ENCODE results near the gene FRMD4A. TPM values are rescaled to one million over a fixed set of nuclear protein-coding genes. Genes with fewer than 3 reads are reported as not detected.
A peak's percentile ranks its signal among the peaks of the same experiment; 100 is the strongest.

The FRMD4A gene
- polyA plus RNA-seq, 1 of the 3 experiments (the other 2 are of a cell fraction) = 37.7 TPM

DNA sequence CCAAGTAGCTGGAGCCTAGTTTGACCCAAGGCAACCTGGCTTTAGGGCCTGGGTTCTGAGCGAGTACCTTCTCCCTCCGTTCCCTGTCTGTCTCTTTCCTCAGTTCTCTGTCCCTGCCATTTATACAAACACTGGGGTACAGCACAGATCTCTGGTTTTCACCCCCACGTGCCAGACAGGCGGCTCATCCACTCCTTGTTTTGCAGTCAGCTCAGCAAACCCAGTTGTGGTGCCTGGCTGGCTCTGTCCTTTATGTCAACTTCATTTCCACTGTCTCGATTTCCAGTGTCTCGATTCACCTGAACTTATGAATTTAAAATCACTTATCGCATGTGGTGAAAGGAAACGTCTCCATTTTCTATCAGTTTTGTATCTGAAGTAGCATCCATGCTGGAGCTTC lies 230.8 kb downstream of the FRMD4A start:
- Histone ChIP-seq H3F3A (replicated peaks; ENCODE audit: insufficient read depth) (no peaks in the 10 kb centered on the region), H4K20me1 (ENCODE audit: insufficient read depth) (no peaks in the 10 kb centered on the region), H3K4me3 (ENCODE audit: low read depth in 2 of 2, low read length in 1 of 2) (no peak overlapping the region), H3K9me3 (no peaks in the 10 kb centered on the region), H3K4me1 (ENCODE audit: control insufficient read depth in 1 of 2, insufficient read depth in 2 of 2, low read depth in 1 of 2, low read length in 1 of 2) (no peaks in the 10 kb centered on the region), H2AFZ (ENCODE audit: low read depth) (no peak overlapping the region), H3K27me3 (ENCODE audit: insufficient read depth) (no peaks in the 10 kb centered on the region), H3K4me2 (no peak overlapping the region), H3K36me3 (replicated peaks in 1 of 2; ENCODE audit: control insufficient read depth in 1 of 2, insufficient read depth in 2 of 2, low read length in 1 of 2) (no peaks in the 10 kb centered on the region), H3K27ac (ENCODE audit: low read depth in 2 of 2, low read length in 1 of 2) (no peak overlapping the region), H3K9ac (no peak overlapping the region), H3K9me2 (no peaks in the 10 kb centered on the region), H3K79me2 (ENCODE audit: insufficient read depth) (no peaks in the 10 kb centered on the region)
- ChIA-PET CTCF (no interaction called here), POLR2A (no interaction called here)
- no peak for DNase-seq
- TF ChIP-seq EZH2phosphoT487 (IDR thresholded peaks at IDR 0.05; ENCODE audit: borderline replicate concordance, low read depth) (no peak), GABPA (IDR thresholded peaks at IDR 0.05; ENCODE audit: low read depth) (no peak)
- TF ChIP-seq, protein P1, sequence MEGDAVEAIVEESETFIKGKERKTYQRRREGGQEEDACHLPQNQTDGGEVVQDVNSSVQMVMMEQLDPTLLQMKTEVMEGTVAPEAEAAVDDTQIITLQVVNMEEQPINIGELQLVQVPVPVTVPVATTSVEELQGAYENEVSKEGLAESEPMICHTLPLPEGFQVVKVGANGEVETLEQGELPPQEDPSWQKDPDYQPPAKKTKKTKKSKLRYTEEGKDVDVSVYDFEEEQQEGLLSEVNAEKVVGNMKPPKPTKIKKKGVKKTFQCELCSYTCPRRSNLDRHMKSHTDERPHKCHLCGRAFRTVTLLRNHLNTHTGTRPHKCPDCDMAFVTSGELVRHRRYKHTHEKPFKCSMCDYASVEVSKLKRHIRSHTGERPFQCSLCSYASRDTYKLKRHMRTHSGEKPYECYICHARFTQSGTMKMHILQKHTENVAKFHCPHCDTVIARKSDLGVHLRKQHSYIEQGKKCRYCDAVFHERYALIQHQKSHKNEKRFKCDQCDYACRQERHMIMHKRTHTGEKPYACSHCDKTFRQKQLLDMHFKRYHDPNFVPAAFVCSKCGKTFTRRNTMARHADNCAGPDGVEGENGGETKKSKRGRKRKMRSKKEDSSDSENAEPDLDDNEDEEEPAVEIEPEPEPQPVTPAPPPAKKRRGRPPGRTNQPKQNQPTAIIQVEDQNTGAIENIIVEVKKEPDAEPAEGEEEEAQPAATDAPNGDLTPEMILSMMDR (IDR thresholded peaks at IDR 0.05) = no peak
- TF ChIP-seq, protein P2, sequence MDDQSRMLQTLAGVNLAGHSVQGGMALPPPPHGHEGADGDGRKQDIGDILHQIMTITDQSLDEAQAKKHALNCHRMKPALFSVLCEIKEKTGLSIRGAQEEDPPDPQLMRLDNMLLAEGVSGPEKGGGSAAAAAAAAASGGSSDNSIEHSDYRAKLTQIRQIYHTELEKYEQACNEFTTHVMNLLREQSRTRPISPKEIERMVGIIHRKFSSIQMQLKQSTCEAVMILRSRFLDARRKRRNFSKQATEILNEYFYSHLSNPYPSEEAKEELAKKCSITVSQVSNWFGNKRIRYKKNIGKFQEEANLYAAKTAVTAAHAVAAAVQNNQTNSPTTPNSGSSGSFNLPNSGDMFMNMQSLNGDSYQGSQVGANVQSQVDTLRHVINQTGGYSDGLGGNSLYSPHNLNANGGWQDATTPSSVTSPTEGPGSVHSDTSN (IDR thresholded peaks at IDR 0.05) = no peak
- TF ChIP-seq, protein P3, sequence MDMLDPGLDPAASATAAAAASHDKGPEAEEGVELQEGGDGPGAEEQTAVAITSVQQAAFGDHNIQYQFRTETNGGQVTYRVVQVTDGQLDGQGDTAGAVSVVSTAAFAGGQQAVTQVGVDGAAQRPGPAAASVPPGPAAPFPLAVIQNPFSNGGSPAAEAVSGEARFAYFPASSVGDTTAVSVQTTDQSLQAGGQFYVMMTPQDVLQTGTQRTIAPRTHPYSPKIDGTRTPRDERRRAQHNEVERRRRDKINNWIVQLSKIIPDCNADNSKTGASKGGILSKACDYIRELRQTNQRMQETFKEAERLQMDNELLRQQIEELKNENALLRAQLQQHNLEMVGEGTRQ (IDR thresholded peaks at IDR 0.05; ENCODE audit: borderline replicate concordance, low read depth, low read length) = no peak
- 84% methylated on average over 8 of the region's 8 CpGs for WGBS (ENCODE audit: low lambda C conversion rate)

DNA sequence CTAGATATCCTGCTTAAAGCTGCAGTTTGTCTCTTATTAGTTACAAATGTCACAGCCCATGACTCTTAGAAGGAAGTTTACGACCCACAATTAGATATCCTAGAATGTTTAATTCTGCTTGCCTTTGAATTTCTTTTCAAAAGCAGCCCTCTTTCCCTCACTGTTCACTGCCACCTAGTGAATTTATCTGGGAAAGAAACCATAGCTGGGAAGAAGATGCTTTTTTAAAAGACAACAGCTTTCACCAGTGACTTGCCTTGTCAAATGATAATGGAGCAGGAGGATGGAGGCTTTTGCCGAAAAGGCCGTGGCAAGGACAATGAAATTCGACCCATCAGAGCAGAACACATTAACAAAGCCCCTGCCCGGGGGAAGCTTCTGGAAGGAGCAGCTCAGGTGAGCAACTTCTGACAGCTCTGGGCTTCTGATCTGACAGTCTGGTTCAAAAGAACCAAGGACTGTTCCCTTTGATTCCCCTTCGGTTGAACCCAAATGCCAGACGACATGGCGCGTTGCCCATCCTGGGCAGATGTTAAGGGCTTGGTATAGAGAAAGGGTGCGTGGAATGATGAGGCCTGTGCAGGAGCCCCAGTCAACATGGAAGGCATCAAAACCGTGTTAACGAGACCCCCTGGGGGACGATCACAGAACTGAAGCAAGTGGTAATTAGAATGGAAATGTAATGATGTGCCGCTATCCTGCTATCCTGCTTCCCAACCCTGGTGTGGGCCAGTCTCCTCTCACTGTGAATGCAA lies 236.8 kb downstream of the FRMD4A start:
- H2AFZ ChIP-seq (ENCODE audit: low read depth) = no peak overlapping the region
- H3K36me3 ChIP-seq (replicated peaks in 1 of 2; ENCODE audit: control insufficient read depth in 1 of 2, insufficient read depth in 2 of 2, low read length in 1 of 2) = no peaks in the 10 kb centered on the region
- DNase-seq = peak; percentile 52
- 62% methylated on average over 12 of the region's 14 CpGs for WGBS (ENCODE audit: low lambda C conversion rate)
- ChIA-PET CTCF (interaction anchor here (0.6 to 5.1 kb wide), 39 partner anchors 9 to 480 kb away, joined by 3 to 66 read pairs (median 4); no protein-coding TSS in a partner anchor), POLR2A (no interaction called here)
- no peaks in the 10 kb centered on the region for H3K27me3 ChIP-seq (ENCODE audit: insufficient read depth)
- no peaks in the 10 kb centered on the region for H3K9me3 ChIP-seq
- no peaks in the 10 kb centered on the region for H3K9me2 ChIP-seq
- no peaks in the 10 kb centered on the region for H3K79me2 ChIP-seq (ENCODE audit: insufficient read depth)
- H3F3A ChIP-seq (replicated peaks; ENCODE audit: insufficient read depth) = no peaks in the 10 kb centered on the region
- H3K4me2 ChIP-seq = no peak overlapping the region
- no peak overlapping the region for H3K4me3 ChIP-seq (ENCODE audit: low read depth in 2 of 2, low read length in 1 of 2)
- H3K4me1 ChIP-seq (ENCODE audit: control insufficient read depth in 1 of 2, insufficient read depth in 2 of 2, low read depth in 1 of 2, low read length in 1 of 2) = peaks cover 0 to 19% of the 10 kb centered on the region in 2 experiments; a peak in 2 of 4 replicates
- no peaks in the 10 kb centered on the region for H4K20me1 ChIP-seq (ENCODE audit: insufficient read depth)
- no peak overlapping the region for H3K9ac ChIP-seq
- 0 out of 4 replicates have a peak overlapping the region, but pooled peaks of 1 of the 2 experiments have one; percentile 12 for H3K27ac ChIP-seq (ENCODE audit: low read depth in 2 of 2, low read length in 1 of 2)
- TF ChIP-seq EZH2phosphoT487 (IDR thresholded peaks at IDR 0.05; ENCODE audit: borderline replicate concordance, low read depth) = no peak
- TF ChIP-seq, protein P2 (IDR thresholded peaks at IDR 0.05) = no peak
- no peak for TF ChIP-seq RFX5 (IDR thresholded peaks at IDR 0.05; ENCODE audit: low read length)
- TF ChIP-seq SMC3 (IDR thresholded peaks at IDR 0.05; ENCODE audit: low read depth, low read length) = peak; percentile 85
- TF ChIP-seq NFIC (IDR thresholded peaks at IDR 0.05; ENCODE audit: borderline replicate concordance) = no peak
- peak; percentile 91 for TF ChIP-seq RAD21 (IDR thresholded peaks at IDR 0.05; ENCODE audit: low read length)
- TF ChIP-seq, protein P4, sequence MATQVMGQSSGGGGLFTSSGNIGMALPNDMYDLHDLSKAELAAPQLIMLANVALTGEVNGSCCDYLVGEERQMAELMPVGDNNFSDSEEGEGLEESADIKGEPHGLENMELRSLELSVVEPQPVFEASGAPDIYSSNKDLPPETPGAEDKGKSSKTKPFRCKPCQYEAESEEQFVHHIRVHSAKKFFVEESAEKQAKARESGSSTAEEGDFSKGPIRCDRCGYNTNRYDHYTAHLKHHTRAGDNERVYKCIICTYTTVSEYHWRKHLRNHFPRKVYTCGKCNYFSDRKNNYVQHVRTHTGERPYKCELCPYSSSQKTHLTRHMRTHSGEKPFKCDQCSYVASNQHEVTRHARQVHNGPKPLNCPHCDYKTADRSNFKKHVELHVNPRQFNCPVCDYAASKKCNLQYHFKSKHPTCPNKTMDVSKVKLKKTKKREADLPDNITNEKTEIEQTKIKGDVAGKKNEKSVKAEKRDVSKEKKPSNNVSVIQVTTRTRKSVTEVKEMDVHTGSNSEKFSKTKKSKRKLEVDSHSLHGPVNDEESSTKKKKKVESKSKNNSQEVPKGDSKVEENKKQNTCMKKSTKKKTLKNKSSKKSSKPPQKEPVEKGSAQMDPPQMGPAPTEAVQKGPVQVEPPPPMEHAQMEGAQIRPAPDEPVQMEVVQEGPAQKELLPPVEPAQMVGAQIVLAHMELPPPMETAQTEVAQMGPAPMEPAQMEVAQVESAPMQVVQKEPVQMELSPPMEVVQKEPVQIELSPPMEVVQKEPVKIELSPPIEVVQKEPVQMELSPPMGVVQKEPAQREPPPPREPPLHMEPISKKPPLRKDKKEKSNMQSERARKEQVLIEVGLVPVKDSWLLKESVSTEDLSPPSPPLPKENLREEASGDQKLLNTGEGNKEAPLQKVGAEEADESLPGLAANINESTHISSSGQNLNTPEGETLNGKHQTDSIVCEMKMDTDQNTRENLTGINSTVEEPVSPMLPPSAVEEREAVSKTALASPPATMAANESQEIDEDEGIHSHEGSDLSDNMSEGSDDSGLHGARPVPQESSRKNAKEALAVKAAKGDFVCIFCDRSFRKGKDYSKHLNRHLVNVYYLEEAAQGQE (IDR thresholded peaks at IDR 0.05; ENCODE audit: low read depth, low read length) = no peak
- TF ChIP-seq TCF12 (IDR thresholded peaks at IDR 0.05) = no peak
- TF ChIP-seq EP300 (IDR thresholded peaks at IDR 0.05; ENCODE audit: borderline replicate concordance in 1 of 2, low read depth in 1 of 2, low read length in 1 of 2) = no peak
- no peak for TF ChIP-seq MXI1 (IDR thresholded peaks at IDR 0.05; ENCODE audit: low read depth, low read length)
- TF ChIP-seq, protein P5, sequence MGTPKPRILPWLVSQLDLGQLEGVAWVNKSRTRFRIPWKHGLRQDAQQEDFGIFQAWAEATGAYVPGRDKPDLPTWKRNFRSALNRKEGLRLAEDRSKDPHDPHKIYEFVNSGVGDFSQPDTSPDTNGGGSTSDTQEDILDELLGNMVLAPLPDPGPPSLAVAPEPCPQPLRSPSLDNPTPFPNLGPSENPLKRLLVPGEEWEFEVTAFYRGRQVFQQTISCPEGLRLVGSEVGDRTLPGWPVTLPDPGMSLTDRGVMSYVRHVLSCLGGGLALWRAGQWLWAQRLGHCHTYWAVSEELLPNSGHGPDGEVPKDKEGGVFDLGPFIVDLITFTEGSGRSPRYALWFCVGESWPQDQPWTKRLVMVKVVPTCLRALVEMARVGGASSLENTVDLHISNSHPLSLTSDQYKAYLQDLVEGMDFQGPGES (IDR thresholded peaks at IDR 0.05; ENCODE audit: low read depth, low read length) = no peak
- no peak for TF ChIP-seq NRF1 (IDR thresholded peaks at IDR 0.05; ENCODE audit: low read depth, low read length)
